Measurements from ENCODE around the gene GTPBP1. TPM values are rescaled to one million over a fixed set of nuclear protein-coding genes. Genes with fewer than 3 reads are reported as not detected.

GTPBP1 gene
- total and polyA plus RNA-seq, 2 of the 13 experiments (the other 11 are each of a cell fraction or from before 2014, with no cell fraction given), result 22.3 to 27.0 TPM

GRCh38 chr22:38740754-38741153 lies 35.0 kb downstream of the GTPBP1 start:
- no CpG with 5 or more reads among the region's 8 CpGs for WGBS (ENCODE audit: low lambda C conversion rate)
- no peak overlapping the region for H3K4me2 ChIP-seq (ENCODE audit: low read depth, low read length)
- peaks cover 14% of the 10 kb centered on the region for H3K4me1 ChIP-seq (ENCODE audit: insufficient read depth, low read length)
- intact Hi-C loops (cut with micrococcal nuclease; ENCODE audit: unreplicated experiment) (no loop called here), in situ Hi-C loops (cut with HindIII; ENCODE audit: extremely low pct_ligation_motif_present, low pct_unique_long_range_greater_than_20kb) (no loop called here)
- no peaks in the 10 kb centered on the region for H3K79me2 ChIP-seq (ENCODE audit: insufficient read depth, low read length)
- no peak overlapping the region for H3K9ac ChIP-seq (ENCODE audit: insufficient read depth, low read depth, low read length)
- no peaks in the 10 kb centered on the region for H3K27me3 ChIP-seq (ENCODE audit: control insufficient read depth in 1 of 2, insufficient read depth in 2 of 2, low read length in 2 of 2)
- H3K9me3 ChIP-seq (ENCODE audit: low read length), result no peaks in the 10 kb centered on the region
- POLR2A ChIA-PET, result no interaction called here
- FAIRE-seq (no peak), DNase-seq (ENCODE audit: low spot score) (no peak), ATAC-seq (no peak)
- TF ChIP-seq PBX3 (CRISPR knock-in tag; IDR thresholded peaks at IDR 0.05; ENCODE audit: borderline replicate concordance) (no peak), CTCF (CRISPR knock-in tag; IDR thresholded peaks at IDR 0.05) (peak; percentile 33; the same call in 1 of the 2 replicates), POLR2AphosphoS2 (IDR thresholded peaks at IDR 0.05; ENCODE audit: low read depth, low read length) (0 out of 2 replicates have a peak, but pooled peaks have one; percentile 20), STAG1 (CRISPR knock-in tag; IDR thresholded peaks at IDR 0.05) (peak; percentile 26; the same call in 1 of the 2 replicates)
- no peak overlapping the region for H3K4me3 ChIP-seq (replicated peaks in 1 of 3; ENCODE audit: insufficient read depth in 1 of 3, low read depth in 2 of 3, low read length in 3 of 3)
- no peak overlapping the region for H3K27ac ChIP-seq (ENCODE audit: extremely low read length, insufficient read depth, low read length)
- H2AFZ ChIP-seq (ENCODE audit: low read length), result no peak overlapping the region
- H3K36me3 ChIP-seq (replicated peaks in 1 of 2; ENCODE audit: control insufficient read depth in 1 of 2, insufficient read depth in 2 of 2, low read length in 2 of 2), result peaks cover 53 to 88% of the 10 kb centered on the region in 2 experiments
- no TSS peak for BruUV-seq (replicated peaks)
- no peaks in the 10 kb centered on the region for H4K20me1 ChIP-seq (ENCODE audit: insufficient read depth, low read length)
- CTCF ChIA-PET (ENCODE audit: low intra/inter-chr PET ratio, low total read pairs), result no interaction called here

GRCh38 chr22:38741166-38741565 lies 35.4 kb downstream of the GTPBP1 start:
- no peaks in the 10 kb centered on the region for H3K9me3 ChIP-seq (ENCODE audit: low read length)
- no peak for DNase-seq (ENCODE audit: low spot score)
- no peak for FAIRE-seq
- no peak overlapping the region for H3K27ac ChIP-seq (ENCODE audit: extremely low read length, insufficient read depth, low read length)
- H4K20me1 ChIP-seq (ENCODE audit: insufficient read depth, low read length), result no peaks in the 10 kb centered on the region
- no TSS peak for BruUV-seq (replicated peaks)
- ChIA-PET POLR2A (no interaction called here), CTCF (ENCODE audit: low intra/inter-chr PET ratio, low total read pairs) (no interaction called here)
- no peaks in the 10 kb centered on the region for H3K27me3 ChIP-seq (ENCODE audit: control insufficient read depth in 1 of 2, insufficient read depth in 2 of 2, low read length in 2 of 2)
- H3K36me3 ChIP-seq (replicated peaks in 1 of 2; ENCODE audit: control insufficient read depth in 1 of 2, insufficient read depth in 2 of 2, low read length in 2 of 2), result peaks cover 53 to 88% of the 10 kb centered on the region in 2 experiments
- intact Hi-C loops (cut with micrococcal nuclease; ENCODE audit: unreplicated experiment), result no loop called here
- no peak overlapping the region for H3K4me2 ChIP-seq (ENCODE audit: low read depth, low read length)
- H3K79me2 ChIP-seq (ENCODE audit: insufficient read depth, low read length), result no peaks in the 10 kb centered on the region
- 100% methylated on average over 7 of the region's 9 CpGs for WGBS (ENCODE audit: low lambda C conversion rate)
- no peak overlapping the region for H2AFZ ChIP-seq (ENCODE audit: low read length)
- in situ Hi-C loops (cut with HindIII; ENCODE audit: extremely low pct_ligation_motif_present, low pct_unique_long_range_greater_than_20kb), result no loop called here
- ATAC-seq, result no peak
- H3K4me3 ChIP-seq (replicated peaks in 1 of 3; ENCODE audit: insufficient read depth in 1 of 3, low read depth in 2 of 3, low read length in 3 of 3), result no peak overlapping the region
- peaks cover 18% of the 10 kb centered on the region for H3K4me1 ChIP-seq (ENCODE audit: insufficient read depth, low read length)
- H3K9ac ChIP-seq (ENCODE audit: insufficient read depth, low read depth, low read length), result no peak overlapping the region
- no peak for TF ChIP-seq TFDP2 (CRISPR knock-in tag; IDR thresholded peaks at IDR 0.05)
- TF ChIP-seq CBX5 (CRISPR knock-in tag; IDR thresholded peaks at IDR 0.05; ENCODE audit: borderline replicate concordance), result no peak
- no peak for TF ChIP-seq MED1 (CRISPR knock-in tag; IDR thresholded peaks at IDR 0.05)
- TF ChIP-seq ZNF276 (CRISPR knock-in tag; IDR thresholded peaks at IDR 0.05; ENCODE audit: low read depth), result no peak
- no peak for TF ChIP-seq FOSL1 (CRISPR knock-in tag; IDR thresholded peaks at IDR 0.05; ENCODE audit: borderline replicate concordance)
- TF ChIP-seq CBX2 (IDR thresholded peaks at IDR 0.05; ENCODE audit: low read depth, low read length), result no peak
- TF ChIP-seq CBX2 (CRISPR knock-in tag; IDR thresholded peaks at IDR 0.05; ENCODE audit: low read depth), result no peak
